HL-60 (cell line): ENCODE results near the gene KIAA0930.

ENCODE experiments used
- DNase-seq, 2 experiments: peaks; one replicate each; pipeline ENCODE4 v3.0.0-alpha.2; 2010 to 2020; ENCODE audit warnings: low read depth in 1 of 2, low spot score in 1 of 2
- H3K27ac ChIP-seq: fragments of 250-450 bp; sonication (Bioruptor Pico); replicated peaks from 2 replicates; pipeline ENCODE4 v1.5.1; 2020; ENCODE audit warnings: mild to moderate bottlenecking, moderate library complexity
- H3K27me3 ChIP-seq: fragments of 250-450 bp; sonication (Bioruptor Pico); 2 replicates; pipeline ENCODE4 v1.5.1; 2021; ENCODE audit warnings: mild to moderate bottlenecking, moderate library complexity; ENCODE audit not compliant: insufficient read depth, poor library complexity, severe bottlenecking
- H3K4me3 ChIP-seq: replicated peaks from 2 replicates; pipeline ENCODE4 v1.5.1; 2011; ENCODE audit warnings: mild to moderate bottlenecking, control low read depth, low read length; ENCODE audit not compliant: insufficient read depth
- GABPA ChIP-seq: IDR thresholded peaks from 2 replicates; pipeline ENCODE4 v1.6.1; 2012; ENCODE audit warnings: low read depth
- POLR2AphosphoS5 ChIP-seq: IDR thresholded peaks from 2 replicates; pipeline ENCODE4 v1.6.1; 2012; ENCODE audit warnings: low read depth
- SPI1 ChIP-seq: IDR thresholded peaks from 2 replicates; pipeline ENCODE4 v1.6.1; 2012; ENCODE audit warnings: low read depth, mild to moderate bottlenecking, borderline replicate concordance
- TF ChIP-seq, protein P1 (sequence below): IDR thresholded peaks from 2 replicates; pipeline ENCODE4 v1.6.1; 2012; ENCODE audit warnings: low read depth; ENCODE audit not compliant: insufficient replicate concordance
- TF ChIP-seq, protein P2 (sequence below): IDR thresholded peaks from one replicate; pipeline ENCODE4 v1.5.1; 2011; ENCODE audit warnings: low read length, control low read depth, inconsistent platforms; ENCODE audit not compliant: insufficient read depth

The KIAA0930 gene

GRCh38 chr22:45253039-45253641 lies 12.4 kb upstream of the KIAA0930 start:
- H3K27ac ChIP-seq = no peak overlapping the region
- no peak overlapping the region for H3K4me3 ChIP-seq
- no peak for TF ChIP-seq GABPA
- no peaks in the 10 kb centered on the region for H3K27me3 ChIP-seq
- DNase-seq = no peak

- TF ChIP-seq GABPA = no peak
- H3K4me3 ChIP-seq = no peak overlapping the region
- no peaks in the 10 kb centered on the region for H3K27me3 ChIP-seq
- H3K27ac ChIP-seq = no peak overlapping the region
- no peak for DNase-seq
Measured at GRCh38 chr22:45251825-45252224, 11.1 kb upstream of the KIAA0930 start.

DNA sequence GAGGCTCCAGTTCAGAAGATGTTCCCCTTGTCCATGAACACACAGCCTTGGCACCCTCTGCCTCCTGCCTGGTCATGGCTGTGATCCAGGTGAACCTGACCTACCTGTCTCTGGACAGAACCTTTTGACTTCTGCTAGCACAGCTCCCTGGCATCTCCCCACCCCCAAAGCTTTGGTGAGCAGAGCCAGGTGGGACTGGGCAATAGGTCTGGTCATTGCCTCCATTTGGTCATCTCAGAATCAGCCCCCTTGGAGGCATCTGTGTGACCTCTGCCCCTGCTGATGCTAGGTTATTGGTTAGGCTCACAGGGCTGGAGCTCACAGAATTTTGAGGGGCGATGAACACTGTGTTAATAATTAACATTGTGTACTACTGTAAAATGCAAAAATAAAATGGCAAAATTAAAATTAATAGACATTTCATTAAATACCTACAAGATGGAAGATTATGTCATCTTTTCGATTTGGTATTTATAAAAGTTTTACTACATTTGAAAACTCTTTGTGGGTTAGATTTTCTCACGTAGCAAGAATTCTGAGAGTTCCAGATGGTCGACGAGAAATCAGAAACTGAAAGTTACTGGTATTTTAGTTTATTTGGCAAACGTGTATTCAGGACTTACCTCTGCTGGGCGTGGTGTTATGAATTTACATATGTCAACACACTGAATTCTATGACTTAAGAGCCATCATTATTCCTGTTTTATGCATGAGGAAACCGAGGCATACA lies 8.3 kb upstream of the KIAA0930 start:
- TF ChIP-seq, protein P1, sequence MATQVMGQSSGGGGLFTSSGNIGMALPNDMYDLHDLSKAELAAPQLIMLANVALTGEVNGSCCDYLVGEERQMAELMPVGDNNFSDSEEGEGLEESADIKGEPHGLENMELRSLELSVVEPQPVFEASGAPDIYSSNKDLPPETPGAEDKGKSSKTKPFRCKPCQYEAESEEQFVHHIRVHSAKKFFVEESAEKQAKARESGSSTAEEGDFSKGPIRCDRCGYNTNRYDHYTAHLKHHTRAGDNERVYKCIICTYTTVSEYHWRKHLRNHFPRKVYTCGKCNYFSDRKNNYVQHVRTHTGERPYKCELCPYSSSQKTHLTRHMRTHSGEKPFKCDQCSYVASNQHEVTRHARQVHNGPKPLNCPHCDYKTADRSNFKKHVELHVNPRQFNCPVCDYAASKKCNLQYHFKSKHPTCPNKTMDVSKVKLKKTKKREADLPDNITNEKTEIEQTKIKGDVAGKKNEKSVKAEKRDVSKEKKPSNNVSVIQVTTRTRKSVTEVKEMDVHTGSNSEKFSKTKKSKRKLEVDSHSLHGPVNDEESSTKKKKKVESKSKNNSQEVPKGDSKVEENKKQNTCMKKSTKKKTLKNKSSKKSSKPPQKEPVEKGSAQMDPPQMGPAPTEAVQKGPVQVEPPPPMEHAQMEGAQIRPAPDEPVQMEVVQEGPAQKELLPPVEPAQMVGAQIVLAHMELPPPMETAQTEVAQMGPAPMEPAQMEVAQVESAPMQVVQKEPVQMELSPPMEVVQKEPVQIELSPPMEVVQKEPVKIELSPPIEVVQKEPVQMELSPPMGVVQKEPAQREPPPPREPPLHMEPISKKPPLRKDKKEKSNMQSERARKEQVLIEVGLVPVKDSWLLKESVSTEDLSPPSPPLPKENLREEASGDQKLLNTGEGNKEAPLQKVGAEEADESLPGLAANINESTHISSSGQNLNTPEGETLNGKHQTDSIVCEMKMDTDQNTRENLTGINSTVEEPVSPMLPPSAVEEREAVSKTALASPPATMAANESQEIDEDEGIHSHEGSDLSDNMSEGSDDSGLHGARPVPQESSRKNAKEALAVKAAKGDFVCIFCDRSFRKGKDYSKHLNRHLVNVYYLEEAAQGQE = no peak
- TF ChIP-seq SPI1 = no peak
- TF ChIP-seq, protein P2, sequence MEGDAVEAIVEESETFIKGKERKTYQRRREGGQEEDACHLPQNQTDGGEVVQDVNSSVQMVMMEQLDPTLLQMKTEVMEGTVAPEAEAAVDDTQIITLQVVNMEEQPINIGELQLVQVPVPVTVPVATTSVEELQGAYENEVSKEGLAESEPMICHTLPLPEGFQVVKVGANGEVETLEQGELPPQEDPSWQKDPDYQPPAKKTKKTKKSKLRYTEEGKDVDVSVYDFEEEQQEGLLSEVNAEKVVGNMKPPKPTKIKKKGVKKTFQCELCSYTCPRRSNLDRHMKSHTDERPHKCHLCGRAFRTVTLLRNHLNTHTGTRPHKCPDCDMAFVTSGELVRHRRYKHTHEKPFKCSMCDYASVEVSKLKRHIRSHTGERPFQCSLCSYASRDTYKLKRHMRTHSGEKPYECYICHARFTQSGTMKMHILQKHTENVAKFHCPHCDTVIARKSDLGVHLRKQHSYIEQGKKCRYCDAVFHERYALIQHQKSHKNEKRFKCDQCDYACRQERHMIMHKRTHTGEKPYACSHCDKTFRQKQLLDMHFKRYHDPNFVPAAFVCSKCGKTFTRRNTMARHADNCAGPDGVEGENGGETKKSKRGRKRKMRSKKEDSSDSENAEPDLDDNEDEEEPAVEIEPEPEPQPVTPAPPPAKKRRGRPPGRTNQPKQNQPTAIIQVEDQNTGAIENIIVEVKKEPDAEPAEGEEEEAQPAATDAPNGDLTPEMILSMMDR = no peak
- TF ChIP-seq POLR2AphosphoS5 = no peak
- TF ChIP-seq GABPA = no peak
- no peak overlapping the region for H3K4me3 ChIP-seq
- no peaks in the 10 kb centered on the region for H3K27me3 ChIP-seq
- H3K27ac ChIP-seq = no peak overlapping the region; the same call in 1 of the 2 replicates
- DNase-seq = no peak

GRCh38 chr22:45246060-45246985 lies 5.6 kb upstream of the KIAA0930 start:
- Histone ChIP-seq H3K4me3 (no peak overlapping the region), H3K27me3 (no peaks in the 10 kb centered on the region), H3K27ac (no peak overlapping the region; the same call in 1 of the 2 replicates)
- TF ChIP-seq SPI1 (no peak), GABPA (no peak), POLR2AphosphoS5 (no peak)
- TF ChIP-seq, protein P1 = no peak
- TF ChIP-seq, protein P2 = no peak
- no peak for DNase-seq
